Neuronal stem cell (in vitro differentiated cells): ENCODE measurements around the gene CHTF18.
A peak's percentile ranks its signal among the peaks of the same experiment; 100 is the strongest.

ENCODE experiments used
- DNase-seq: peaks from one replicate; pipeline ENCODE4 v3.0.0-alpha.2; 2013; ENCODE audit warnings: low spot score
- H2AFZ ChIP-seq: one replicate; pipeline ENCODE4 v1.6.1; 2013; ENCODE audit warnings: mild to moderate bottlenecking, low read length, inconsistent platforms
- H2AK5ac ChIP-seq: 2 replicates; pipeline ENCODE4 v1.6.1; 2013; ENCODE audit warnings: low read depth, mild to moderate bottlenecking, inconsistent platforms, low read length, moderate library complexity, mixed read lengths
- H2BK120ac ChIP-seq: 2 replicates; pipeline ENCODE4 v1.6.1; 2013; ENCODE audit warnings: low read depth, mild to moderate bottlenecking, inconsistent platforms, low read length, moderate library complexity, mixed read lengths
- H2BK12ac ChIP-seq: one replicate; pipeline ENCODE4 v1.6.1; 2013; ENCODE audit warnings: low read length, inconsistent platforms
- H2BK15ac ChIP-seq: 2 replicates; pipeline ENCODE4 v1.6.1; 2013; ENCODE audit warnings: mild to moderate bottlenecking, low read length, inconsistent platforms, mixed read lengths
- H2BK5ac ChIP-seq: one replicate; pipeline ENCODE4 v1.6.1; 2013; ENCODE audit warnings: inconsistent platforms, mild to moderate bottlenecking, low read length, moderate library complexity
- H3K14ac ChIP-seq: one replicate; pipeline ENCODE4 v1.6.1; 2013; ENCODE audit warnings: low read length, inconsistent platforms
- H3K18ac ChIP-seq: 2 replicates; pipeline ENCODE4 v1.6.1; 2013; ENCODE audit warnings: low read length, inconsistent platforms
- H3K23ac ChIP-seq: 2 replicates; pipeline ENCODE4 v1.6.1; 2013; ENCODE audit warnings: low read depth, mild to moderate bottlenecking, mixed read lengths, low read length, inconsistent platforms; ENCODE audit not compliant: poor library complexity
- H3K27ac ChIP-seq: replicated peaks from 3 replicates; pipeline ENCODE4 v1.5.1; 2013; ENCODE audit warnings: low read length, inconsistent platforms
- H3K27me3 ChIP-seq, 3 experiments: 2 replicates each; pipeline ENCODE4 v1.6.1; 2013; ENCODE audit warnings: low read length in 3 of 3, mild to moderate bottlenecking in 2 of 3, inconsistent platforms in 1 of 3, low read depth in 1 of 3, mixed read lengths in 1 of 3, moderate library complexity in 1 of 3; ENCODE audit not compliant: control insufficient read depth in 3 of 3, insufficient read depth in 3 of 3
- H3K36me3 ChIP-seq, 2 donors: replicated peaks in 1 of 2; 2 replicates each; pipeline ENCODE4 v1.6.1; 2013; ENCODE audit warnings: low read length in 2 of 2; ENCODE audit not compliant: control insufficient read depth in 2 of 2, insufficient read depth in 2 of 2
- H3K4ac ChIP-seq: 2 replicates; pipeline ENCODE4 v1.6.1; 2013; ENCODE audit warnings: inconsistent platforms, mild to moderate bottlenecking, low read length, moderate library complexity
- H3K4me1 ChIP-seq, 2 donors: 1 replicate in 1 of 2; 2 replicates in 1 of 2; pipeline ENCODE4 v1.6.1; 2013; ENCODE audit warnings: low read length in 2 of 2, low read depth in 1 of 2; ENCODE audit not compliant: control insufficient read depth in 2 of 2, insufficient read depth in 1 of 2
- H3K4me2 ChIP-seq: one replicate; pipeline ENCODE4 v1.6.1; 2013; ENCODE audit warnings: mild to moderate bottlenecking, low read length, inconsistent platforms; ENCODE audit not compliant: insufficient read depth, poor library complexity, severe bottlenecking
- H3K4me3 ChIP-seq, 2 donors: 2 replicates each; pipeline ENCODE4 v1.5.1; 2013; ENCODE audit warnings: low read length in 2 of 2, mild to moderate bottlenecking in 2 of 2, inconsistent platforms in 1 of 2, moderate library complexity in 1 of 2
- H3K79me1 ChIP-seq: one replicate; pipeline ENCODE4 v1.6.1; 2013; ENCODE audit warnings: low read depth, mild to moderate bottlenecking, inconsistent platforms, low read length, moderate library complexity
- H3K9ac ChIP-seq: one replicate; pipeline ENCODE4 v1.6.1; 2013; ENCODE audit warnings: mild to moderate bottlenecking, low read depth, low read length, inconsistent platforms; ENCODE audit not compliant: poor library complexity
- H3K9me3 ChIP-seq, 2 donors: replicated peaks in 1 of 2; 2 replicates each; pipeline versions ENCODE3 to v1.6.1; 2013; ENCODE audit warnings: low read length in 2 of 2, mild to moderate bottlenecking in 2 of 2, inconsistent platforms in 1 of 2, low read depth in 1 of 2, mixed read lengths in 1 of 2, moderate library complexity in 1 of 2; ENCODE audit not compliant: control insufficient read depth in 2 of 2, insufficient read depth in 1 of 2
- H4K8ac ChIP-seq: one replicate; pipeline ENCODE4 v1.6.1; 2013; ENCODE audit warnings: low read depth, mild to moderate bottlenecking, inconsistent platforms, low read length, moderate library complexity
- H4K91ac ChIP-seq: one replicate; pipeline ENCODE4 v1.6.1; 2013; ENCODE audit warnings: low read length, low read depth, mild to moderate bottlenecking, inconsistent platforms; ENCODE audit not compliant: poor library complexity
- WGBS, 2 donors: extraction: QIAGEN DNeasy Blood & Tissue Kit; methylation state at CpG; one replicate each; pipeline ENCODE4 v1.1.7; 2013; ENCODE audit warnings: missing lambda C conversion rate in 2 of 2, mixed read lengths in 1 of 2; ENCODE audit not compliant: insufficient read length in 2 of 2, insufficient replicate concordance in 1 of 2; ENCODE audit errors: extremely low coverage in 2 of 2; 5-methylcytosine and 5-hydroxymethylcytosine counted together

The CHTF18 gene

DNA sequence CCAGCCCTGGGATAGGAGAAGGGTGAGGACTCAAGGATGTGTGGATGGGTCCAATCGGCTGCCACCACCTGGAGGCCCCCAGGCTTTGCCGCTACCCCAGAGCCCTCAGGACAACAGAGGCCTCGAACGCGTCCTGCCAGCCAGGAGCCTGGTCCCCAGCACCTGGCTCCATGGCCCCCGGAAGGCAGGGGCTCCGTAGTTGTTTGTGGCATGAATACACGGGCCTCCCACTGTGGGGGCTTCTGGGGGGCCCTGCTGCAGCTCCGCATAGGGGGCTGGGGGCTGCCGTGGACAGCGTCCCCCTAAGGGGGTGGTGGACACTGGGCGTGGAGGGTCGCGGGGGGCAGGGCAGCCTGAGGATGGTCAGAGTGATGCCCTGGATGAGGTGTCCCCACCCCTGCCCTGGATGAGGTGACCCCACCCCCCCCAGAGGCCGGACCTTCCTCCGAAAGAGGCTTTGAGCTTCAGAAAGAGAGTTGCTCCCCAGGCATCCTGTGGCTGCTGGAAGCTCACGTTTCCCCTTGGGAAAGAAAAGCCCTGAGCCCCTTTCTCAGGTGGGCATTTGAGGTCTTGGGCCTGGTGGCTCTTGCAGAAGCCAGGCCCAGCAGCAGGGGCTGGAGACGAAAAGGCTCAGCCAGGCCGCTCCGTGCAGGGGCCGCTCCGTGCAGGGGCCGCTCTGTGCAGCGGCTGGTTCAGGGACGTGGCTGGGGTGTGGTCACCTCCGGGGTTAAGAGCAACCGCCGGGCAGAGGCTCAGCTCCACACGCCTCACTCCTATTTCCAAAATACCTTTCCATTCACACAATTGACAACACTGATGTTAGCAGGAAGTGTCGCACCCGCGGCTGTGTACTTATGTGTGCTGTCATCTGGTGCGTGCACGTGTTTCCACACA is 52.4 kb downstream of the CHTF18 start:
- Histone ChIP-seq H3K79me1 (peaks cover 2% of the 10 kb centered on the region), H4K91ac (no peak overlapping the region), H3K9me3 (peaks cover 12 to 15% of the 10 kb centered on the region in 2 donors), H2BK5ac (peak overlapping the region; percentile 35), H3K4me2 (no peak overlapping the region), H4K8ac (no peak overlapping the region), H2BK120ac (peak overlapping the region; percentile 47), H3K18ac (peak overlapping the region; percentile 17), H2BK15ac (no peak overlapping the region), H3K36me3 (no peaks in the 10 kb centered on the region), H3K4me1 (peaks cover 0 to 11% of the 10 kb centered on the region in 2 donors), H3K27me3 (no peaks in the 10 kb centered on the region), H2AK5ac (no peak overlapping the region), H3K4ac (no peak overlapping the region), H3K4me3 (no peak overlapping the region), H3K9ac (no peak overlapping the region), H2AFZ (no peak overlapping the region), H2BK12ac (no peak overlapping the region), H3K27ac (no peak overlapping the region), H3K23ac (no peak overlapping the region), H3K14ac (peak overlapping the region; percentile 71)
- WGBS, 2 donors: no CpG with 5 or more reads among the region's 34 CpGs
- no peak for DNase-seq

DNA sequence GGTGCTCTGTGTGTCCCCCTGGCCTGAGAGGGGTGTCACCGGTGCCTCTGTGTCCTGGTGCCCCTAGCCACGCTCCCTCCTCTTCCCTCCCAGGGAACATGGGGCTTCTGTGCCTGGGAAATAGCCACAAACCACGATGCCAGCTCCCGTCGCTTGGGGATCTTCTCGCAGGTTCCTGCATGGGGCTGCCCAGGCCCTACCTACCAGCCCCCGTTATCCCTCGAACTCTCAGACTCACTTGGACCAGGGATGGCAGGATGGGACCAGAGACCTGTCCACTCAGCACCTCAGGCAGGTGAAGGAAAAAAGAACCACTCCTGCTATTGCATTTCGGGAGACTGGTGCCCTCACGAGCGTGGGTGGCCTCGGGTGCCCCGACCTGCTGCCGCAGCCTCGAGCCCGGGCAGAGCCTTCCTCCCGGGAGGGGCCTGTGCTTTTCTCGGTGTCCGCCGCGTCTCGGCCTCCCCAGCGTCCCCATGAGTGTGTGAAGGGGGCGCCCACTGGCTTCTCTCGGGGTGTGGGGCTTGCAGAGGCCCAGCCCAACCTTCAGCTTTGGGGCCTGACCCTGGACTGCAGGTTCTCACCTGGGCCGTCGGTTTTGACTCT is 53.1 kb downstream of the CHTF18 start:
- Histone ChIP-seq H3K79me1 (peaks cover 2% of the 10 kb centered on the region), H3K4me2 (no peak overlapping the region), H3K23ac (no peak overlapping the region), H2AK5ac (peak overlapping the region; percentile 34), H4K91ac (no peak overlapping the region), H2BK120ac (peak overlapping the region; percentile 47), H2AFZ (no peak overlapping the region), H3K4ac (no peak overlapping the region), H3K36me3 (no peaks in the 10 kb centered on the region), H4K8ac (no peak overlapping the region), H2BK5ac (no peak overlapping the region), H3K9me3 (peaks cover 10 to 11% of the 10 kb centered on the region in 2 donors), H3K4me3 (no peak overlapping the region), H3K27ac (no peak overlapping the region), H2BK15ac (no peak overlapping the region), H3K27me3 (no peaks in the 10 kb centered on the region), H2BK12ac (no peak overlapping the region), H3K14ac (peak overlapping the region; percentile 71), H3K9ac (no peak overlapping the region), H3K18ac (peak overlapping the region; percentile 46), H3K4me1 (peaks cover 0 to 11% of the 10 kb centered on the region in 2 donors)
- no CpG with 5 or more reads among the region's 27 CpGs for WGBS, 2 donors
- DNase-seq: no peak

DNA sequence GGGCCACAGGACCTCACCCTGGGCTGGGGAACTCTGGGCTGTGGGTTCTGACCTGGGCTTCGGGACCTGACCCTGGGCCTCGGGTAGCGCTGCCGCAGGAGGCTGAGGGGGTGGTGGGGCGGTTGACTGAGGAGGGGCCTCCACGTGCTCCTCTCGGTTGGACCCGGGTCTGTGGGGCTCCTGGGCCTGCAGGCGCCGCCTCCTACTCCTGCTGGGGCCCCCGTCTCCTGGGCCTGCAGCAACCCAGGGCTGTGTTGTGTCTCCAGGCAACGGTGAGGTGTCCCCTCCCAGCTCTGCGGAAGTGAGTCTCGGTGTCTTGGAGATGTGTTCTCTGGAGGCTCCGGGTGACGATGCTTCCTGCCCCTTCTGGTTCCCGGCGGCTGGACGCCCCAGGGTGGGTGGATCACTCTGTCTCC is 53.6 kb downstream of the CHTF18 start:
- Histone ChIP-seq H2AK5ac (peak overlapping the region; percentile 34), H3K4ac (no peak overlapping the region), H4K91ac (no peak overlapping the region), H2BK12ac (no peak overlapping the region), H2BK5ac (no peak overlapping the region), H3K4me1 (peaks cover 0 to 11% of the 10 kb centered on the region in 2 donors), H2AFZ (peak overlapping the region; percentile 77), H3K9ac (no peak overlapping the region), H3K23ac (no peak overlapping the region), H3K27me3 (no peaks in the 10 kb centered on the region), H3K14ac (no peak overlapping the region), H3K9me3 (peaks cover 5 to 11% of the 10 kb centered on the region in 2 donors), H3K27ac (no peak overlapping the region), H2BK15ac (no peak overlapping the region), H3K18ac (peak overlapping the region; percentile 46), H4K8ac (no peak overlapping the region), H2BK120ac (no peak overlapping the region), H3K4me3 (no peak overlapping the region), H3K36me3 (no peaks in the 10 kb centered on the region), H3K79me1 (peaks cover 2% of the 10 kb centered on the region), H3K4me2 (no peak overlapping the region)
- no peak for DNase-seq
- no CpG with 5 or more reads among the region's 19 CpGs for WGBS, 2 donors
